Measurements from ENCODE around the gene CFAP58. TPM values are rescaled to one million over a fixed set of nuclear protein-coding genes. Genes with fewer than 3 reads are reported as not detected.

The CFAP58 gene
- total and polyA plus RNA-seq, 2 of the 13 experiments (the other 11 are each of a cell fraction or from before 2014, with no cell fraction given), result 0.03 TPM; not detected in 1

GRCh38 chr10:104445359-104445758, 91.7 kb downstream of the CFAP58 start:
- H3K4me2 ChIP-seq (ENCODE audit: low read depth, low read length), result no peak overlapping the region
- ATAC-seq, result no peak
- no peak overlapping the region for H3K9ac ChIP-seq (ENCODE audit: insufficient read depth, low read depth, low read length)
- TF ChIP-seq ZKSCAN8 (CRISPR knock-in tag; IDR thresholded peaks at IDR 0.05; ENCODE audit: borderline replicate concordance), result no peak
- no peak for TF ChIP-seq ZNF460 (CRISPR knock-in tag; IDR thresholded peaks at IDR 0.05; ENCODE audit: borderline replicate concordance)
- TF ChIP-seq PRDM15 (CRISPR knock-in tag; IDR thresholded peaks at IDR 0.05), result no peak
- TF ChIP-seq CREB1 (IDR thresholded peaks at IDR 0.05), result 0 out of 2 replicates have a peak, but pooled peaks have one; percentile 3
- TF ChIP-seq CREB1 (CRISPR knock-in tag; IDR thresholded peaks at IDR 0.05), result no peak
- no peak for TF ChIP-seq ARNT (IDR thresholded peaks at IDR 0.05)
- no peak for TF ChIP-seq NCOA2 (CRISPR knock-in tag; IDR thresholded peaks at IDR 0.05)
- no peak for TF ChIP-seq LBX2 (CRISPR knock-in tag; IDR thresholded peaks at IDR 0.05; ENCODE audit: borderline replicate concordance)
- TF ChIP-seq UBTF (CRISPR knock-in tag; IDR thresholded peaks at IDR 0.05), result no peak
- no peak for TF ChIP-seq SMYD3 (CRISPR knock-in tag; IDR thresholded peaks at IDR 0.05)
- no peak overlapping the region for H3K4me3 ChIP-seq (replicated peaks in 1 of 3; ENCODE audit: insufficient read depth in 1 of 3, low read depth in 2 of 3, low read length in 3 of 3)
- no peak for DNase-seq (ENCODE audit: low spot score)
- no peaks in the 10 kb centered on the region for H3K36me3 ChIP-seq (replicated peaks in 1 of 2; ENCODE audit: control insufficient read depth in 1 of 2, insufficient read depth in 2 of 2, low read length in 2 of 2)
- H4K20me1 ChIP-seq (ENCODE audit: insufficient read depth, low read length), result no peaks in the 10 kb centered on the region
- FAIRE-seq, result no peak
- H3K9me3 ChIP-seq (ENCODE audit: low read length), result no peaks in the 10 kb centered on the region
- intact Hi-C loops (cut with micrococcal nuclease; ENCODE audit: unreplicated experiment) (no loop called here), in situ Hi-C loops (cut with HindIII; ENCODE audit: extremely low pct_ligation_motif_present, low pct_unique_long_range_greater_than_20kb) (no loop called here)
- H3K27me3 ChIP-seq (ENCODE audit: control insufficient read depth in 1 of 2, insufficient read depth in 2 of 2, low read length in 2 of 2), result peaks cover 0 to 3% of the 10 kb centered on the region in 2 experiments; a peak in 1 of 5 replicates
- H3K27ac ChIP-seq (ENCODE audit: extremely low read length, insufficient read depth, low read length), result no peak overlapping the region
- H3K4me1 ChIP-seq (ENCODE audit: insufficient read depth, low read length), result no peaks in the 10 kb centered on the region
- H2AFZ ChIP-seq (ENCODE audit: low read length), result no peak overlapping the region
- 0% methylated on average over 1 of the region's 1 CpG for WGBS (ENCODE audit: low lambda C conversion rate)
- no TSS peak for BruUV-seq (replicated peaks)
- H3K79me2 ChIP-seq (ENCODE audit: insufficient read depth, low read length), result no peaks in the 10 kb centered on the region
- POLR2A ChIA-PET, result no interaction called here
- CTCF ChIA-PET (ENCODE audit: low intra/inter-chr PET ratio, low total read pairs), result no interaction called here
